GM13977 (cell line): ENCODE data around the gene PPP1R14C.

Experiments used
- DNase-seq: peaks from one replicate; pipeline ENCODE4 v3.0.0; 2012; ENCODE audit warnings: low spot score
- in situ Hi-C: fragments of 300-500 bp; cut with MboI; formaldehyde crosslinking; loops from one replicate; pipeline ENCODE4 v1.12.0; 2022; ENCODE audit warnings: low sequenced_read_pairs, low pct_unique_long_range_greater_than_20kb, mixed read lengths, inconsistent platforms; ENCODE audit not compliant: unreplicated experiment
- TF ChIP-seq, protein P1 (sequence below): IDR thresholded peaks from 2 replicates; pipeline ENCODE4 v1.5.1; 2012; ENCODE audit warnings: mild to moderate bottlenecking, control low read depth; ENCODE audit not compliant: insufficient read depth; ENCODE audit errors: extremely low read depth, missing control alignments

PPP1R14C gene

DNA sequence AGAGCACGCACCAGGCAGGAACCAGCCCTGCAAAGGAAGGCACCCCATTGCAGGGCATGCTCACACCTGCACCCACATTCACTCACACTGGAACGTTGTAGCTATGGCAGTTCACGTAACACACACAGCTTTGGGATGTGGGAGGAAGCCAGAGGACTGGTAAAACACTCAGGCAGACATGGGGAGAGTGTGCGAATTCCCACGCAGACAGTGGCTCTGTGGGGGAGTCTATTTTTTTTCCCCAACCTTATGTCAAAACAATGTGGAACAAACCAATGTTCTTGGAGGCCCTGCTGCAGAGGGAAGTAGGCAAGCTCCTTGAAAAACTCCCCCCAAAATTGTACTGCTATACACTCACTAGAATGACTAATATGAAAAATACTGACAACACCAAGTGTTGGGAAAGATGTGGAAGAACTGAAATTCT is 91.0 kb downstream of the PPP1R14C start:
- in situ Hi-C loops = no loop called here
- TF ChIP-seq, protein P1, sequence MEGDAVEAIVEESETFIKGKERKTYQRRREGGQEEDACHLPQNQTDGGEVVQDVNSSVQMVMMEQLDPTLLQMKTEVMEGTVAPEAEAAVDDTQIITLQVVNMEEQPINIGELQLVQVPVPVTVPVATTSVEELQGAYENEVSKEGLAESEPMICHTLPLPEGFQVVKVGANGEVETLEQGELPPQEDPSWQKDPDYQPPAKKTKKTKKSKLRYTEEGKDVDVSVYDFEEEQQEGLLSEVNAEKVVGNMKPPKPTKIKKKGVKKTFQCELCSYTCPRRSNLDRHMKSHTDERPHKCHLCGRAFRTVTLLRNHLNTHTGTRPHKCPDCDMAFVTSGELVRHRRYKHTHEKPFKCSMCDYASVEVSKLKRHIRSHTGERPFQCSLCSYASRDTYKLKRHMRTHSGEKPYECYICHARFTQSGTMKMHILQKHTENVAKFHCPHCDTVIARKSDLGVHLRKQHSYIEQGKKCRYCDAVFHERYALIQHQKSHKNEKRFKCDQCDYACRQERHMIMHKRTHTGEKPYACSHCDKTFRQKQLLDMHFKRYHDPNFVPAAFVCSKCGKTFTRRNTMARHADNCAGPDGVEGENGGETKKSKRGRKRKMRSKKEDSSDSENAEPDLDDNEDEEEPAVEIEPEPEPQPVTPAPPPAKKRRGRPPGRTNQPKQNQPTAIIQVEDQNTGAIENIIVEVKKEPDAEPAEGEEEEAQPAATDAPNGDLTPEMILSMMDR = no peak
- no peak for DNase-seq

DNA sequence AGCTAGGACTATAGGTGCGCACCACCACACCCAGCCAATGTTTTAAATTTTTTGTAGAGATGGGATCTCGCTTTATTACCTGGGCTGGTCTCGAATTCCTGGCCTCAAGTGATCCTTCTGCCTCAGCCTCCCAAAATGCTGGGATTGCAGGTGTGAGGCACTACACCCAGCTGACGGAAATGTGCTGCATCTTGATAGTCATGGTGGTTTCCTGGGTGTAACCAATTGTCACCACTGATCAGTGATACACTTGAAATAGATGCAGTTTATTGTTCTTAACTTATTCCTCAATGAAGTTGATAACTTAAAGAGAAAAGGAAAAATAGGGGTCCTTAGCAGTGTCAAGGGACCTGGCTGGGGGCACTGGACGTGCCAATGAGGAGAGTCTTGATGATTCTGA is 92.4 kb downstream of the PPP1R14C start:
- TF ChIP-seq, protein P1 = no peak

DNA sequence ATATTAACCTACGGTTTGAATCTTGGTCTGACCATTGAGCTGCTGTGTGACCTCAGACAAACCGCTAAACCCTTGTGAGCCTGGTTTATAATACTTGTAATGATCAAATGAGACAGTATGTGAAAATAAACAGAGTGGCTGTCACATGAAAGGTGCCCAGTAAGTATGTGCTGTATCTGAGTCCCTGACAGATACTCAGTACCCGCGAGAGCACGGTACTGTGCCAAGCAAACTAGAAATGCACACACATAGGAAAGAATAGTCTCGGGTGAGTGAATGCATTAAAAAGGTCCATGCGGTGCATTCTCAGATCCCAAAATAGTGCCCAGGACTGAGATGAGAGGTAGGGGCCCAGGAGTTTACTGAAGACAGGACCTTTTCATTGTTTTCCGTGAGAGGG is 93.3 kb downstream of the PPP1R14C start:
- no peak for DNase-seq
- TF ChIP-seq, protein P1 = no peak

More for the DNA sequence above, 92.4 kb downstream of the PPP1R14C start:
- in situ Hi-C loops = no loop called here
- DNase-seq = no peak

DNA sequence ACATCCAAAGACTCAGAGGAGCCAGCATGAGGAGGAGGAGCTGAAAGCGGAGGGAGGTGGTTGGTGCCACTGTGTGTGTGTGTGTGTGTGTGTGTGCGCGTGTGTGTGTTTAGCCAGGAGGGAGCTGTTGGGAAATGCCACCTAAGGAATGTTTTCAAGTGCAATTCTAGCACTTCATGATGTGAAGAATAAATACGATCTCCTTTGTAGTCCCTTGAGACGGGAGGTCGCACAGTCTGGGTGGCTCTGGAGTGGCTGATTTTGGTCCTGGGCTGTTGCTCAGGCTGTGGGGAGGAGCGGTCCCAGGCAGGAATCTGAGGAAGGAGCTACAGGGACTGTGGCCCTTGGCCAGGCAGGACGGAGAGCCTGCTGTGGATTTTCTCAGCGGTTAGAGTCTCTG is 93.7 kb downstream of the PPP1R14C start:
- TF ChIP-seq, protein P1 = no peak
- in situ Hi-C loops = no loop called here

More for the DNA sequence above, 93.3 kb downstream of the PPP1R14C start:
- in situ Hi-C loops = no loop called here

DNA sequence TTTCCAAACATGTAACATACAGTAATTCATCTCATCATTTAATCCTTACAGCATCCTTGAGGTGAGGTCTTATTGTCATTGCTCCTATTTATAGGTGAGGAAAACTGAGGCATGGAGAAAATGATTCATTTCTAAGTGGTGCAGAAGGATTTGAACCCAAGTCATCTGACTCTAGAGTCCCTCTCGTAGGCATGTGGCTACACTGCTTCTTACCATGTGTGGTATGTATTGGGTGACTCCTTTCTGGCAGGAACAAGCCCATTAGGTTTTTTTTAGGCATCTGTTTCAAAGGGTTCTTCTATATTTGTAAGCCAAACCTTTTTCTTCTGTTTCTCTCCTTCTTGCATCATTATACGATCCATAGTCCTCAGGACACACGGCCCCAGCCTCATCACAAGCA is 94.8 kb downstream of the PPP1R14C start:
- in situ Hi-C loops = no loop called here
- no peak for DNase-seq
- TF ChIP-seq, protein P1 = no peak

More for the DNA sequence above, 93.7 kb downstream of the PPP1R14C start:
- no peak for DNase-seq

DNA sequence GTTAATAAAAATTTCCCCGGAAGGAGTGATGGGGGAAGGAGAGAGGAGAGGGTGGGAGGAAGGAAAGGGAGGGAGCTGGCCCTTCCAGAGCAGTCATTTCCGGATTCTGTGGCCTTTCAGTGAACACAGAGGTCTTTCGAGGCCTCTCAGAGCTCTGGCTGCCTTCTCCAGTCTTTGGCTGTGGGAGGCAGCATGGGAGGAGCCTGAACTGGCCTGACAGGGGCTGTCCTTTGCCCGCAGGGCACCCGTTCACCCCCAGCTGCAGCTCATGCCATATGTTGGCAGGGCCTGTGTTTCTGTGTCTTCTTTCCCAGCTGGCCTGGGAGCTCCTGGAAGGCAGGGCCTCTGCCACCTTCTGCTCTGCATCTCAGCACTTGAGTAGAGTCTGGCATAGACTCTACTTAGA is 95.5 kb downstream of the PPP1R14C start:
- in situ Hi-C loops = no loop called here
- no peak for DNase-seq
- TF ChIP-seq, protein P1 = no peak
